GM18508 (cell line): ENCODE results near the gene GNB3.
"Not testable (repeated sequence)": the region's sequence is repeated elsewhere in the genome, so short reads cannot be mapped to it uniquely, and the experiment has no call there.

Source experiments
- ATAC-seq: cut with Tn5 transposase; IDR thresholded peaks from one replicate; pipeline ENCODE4 v1.9.1; 2021; ENCODE audit warnings: moderate number of reproducible peaks; ENCODE audit not compliant: insufficient read depth, unreplicated experiment

The GNB3 gene

GRCh38 chr12:6873094-6874014 is 32.6 kb downstream of the GNB3 start, which contains the start of gene SPSB2:
Gene SPSB2 (minus strand): TSS chr12:6873303. CDS start chr12:6872901, 402 bp downstream.
- ATAC-seq = no peak

GRCh38 chr12:6874015-6874368 is 33.3 kb downstream of the GNB3 start:
- not testable (repeated sequence) for ATAC-seq

DNA sequence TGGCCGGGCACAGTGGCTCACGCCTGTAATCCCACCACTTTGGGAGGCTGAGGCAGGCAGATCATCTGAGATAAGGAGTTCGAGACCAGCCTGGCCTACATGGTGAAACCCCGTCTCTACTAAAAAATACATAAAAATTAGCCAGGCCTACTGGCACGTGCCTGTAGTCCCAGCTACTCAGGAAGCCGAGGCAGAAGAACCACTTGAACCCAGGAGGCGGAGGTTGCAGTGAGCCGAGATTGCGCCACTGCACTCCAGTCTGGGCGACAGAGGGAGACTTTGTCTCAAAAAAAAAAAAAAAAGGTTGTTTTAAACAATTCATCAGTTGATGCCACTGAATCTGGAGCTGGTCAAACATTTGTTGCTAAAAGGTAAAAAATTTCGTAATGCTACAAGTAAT is 39.1 kb downstream of the GNB3 start:
- not testable (repeated sequence) for ATAC-seq

DNA sequence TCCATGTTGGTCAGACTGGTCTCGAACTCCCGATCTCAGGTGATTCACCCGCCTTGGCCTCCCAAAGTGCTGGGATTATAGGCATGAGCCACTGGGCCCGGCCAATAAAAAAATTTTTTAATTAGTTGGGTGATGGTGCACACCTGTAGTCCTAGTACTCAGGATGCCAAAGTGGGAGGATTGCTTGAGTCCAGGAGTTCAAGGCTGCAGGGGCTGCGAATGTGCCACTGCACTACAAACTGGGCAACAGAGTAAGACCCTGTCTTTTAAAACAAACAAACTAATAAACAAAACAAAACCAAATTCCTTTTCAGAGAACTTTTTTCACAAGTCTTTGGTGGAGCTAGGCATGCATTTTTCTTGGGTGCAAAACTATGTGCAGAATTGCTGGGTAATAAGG is 42.5 kb downstream of the GNB3 start:
- no peak for ATAC-seq

DNA sequence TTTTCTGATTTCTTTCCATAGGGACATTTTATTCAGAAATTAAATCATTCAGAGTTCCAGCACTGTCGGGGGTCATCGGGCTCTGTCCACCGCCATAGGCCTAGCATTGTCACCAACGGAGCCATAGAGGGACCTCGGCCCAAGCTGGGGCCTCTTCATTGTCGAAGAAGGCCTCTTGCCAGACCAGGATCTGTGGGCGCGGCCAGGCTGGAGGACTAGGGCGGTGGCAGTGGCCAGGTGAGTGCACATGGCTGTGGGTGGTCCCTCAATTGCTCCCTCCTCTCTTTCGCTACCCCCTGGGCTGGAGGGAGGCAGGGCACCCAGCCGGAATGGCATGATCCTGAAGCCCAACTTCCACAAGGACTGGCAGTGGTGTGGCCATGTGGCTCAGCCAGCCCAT is 43.0 kb downstream of the GNB3 start:
- no peak for ATAC-seq

DNA sequence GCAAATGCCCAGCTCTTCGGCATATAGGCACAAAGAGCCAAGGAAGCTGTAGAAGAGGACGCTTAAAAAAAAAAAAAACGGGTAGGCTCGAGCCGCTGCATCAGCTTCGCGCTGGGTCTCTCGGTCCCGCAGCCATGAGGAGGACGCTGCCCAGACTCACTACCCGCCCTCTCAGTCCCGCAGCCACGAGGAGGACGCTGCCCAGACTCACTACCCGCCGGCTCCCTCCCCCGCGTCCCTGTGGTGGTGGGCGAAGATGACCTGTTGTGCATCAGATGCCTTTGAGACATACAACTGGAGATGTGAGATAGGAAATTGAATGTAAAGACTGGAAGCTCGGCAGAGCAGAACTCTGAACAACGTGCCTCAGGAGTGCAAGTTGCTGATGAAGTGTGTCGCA is 43.8 kb downstream of the GNB3 start:
- no peak for ATAC-seq

- ATAC-seq = not testable (repeated sequence)
Observed at GRCh38 chr12:6886206-6886999, 45.7 kb downstream of the GNB3 start.

DNA sequence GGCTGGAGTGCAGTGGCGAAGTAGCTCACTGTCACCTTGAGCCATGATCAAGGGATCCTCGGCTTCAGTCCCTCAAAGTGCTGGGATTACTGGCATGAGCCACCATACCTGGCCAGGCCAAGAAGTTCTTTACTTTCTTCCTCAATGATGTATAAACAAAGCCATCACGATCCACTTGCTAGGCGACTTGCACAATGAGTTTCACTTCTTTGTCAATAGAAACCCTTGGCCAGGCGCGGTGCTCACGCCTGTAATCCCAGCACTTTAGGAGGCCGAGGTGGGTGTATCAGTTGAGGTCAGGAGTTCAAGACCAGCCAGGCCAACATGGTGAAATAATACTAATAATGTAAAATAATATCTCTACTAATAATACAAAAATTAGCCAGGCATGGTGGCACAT is 46.7 kb downstream of the GNB3 start:
- no peak for ATAC-seq

GRCh38 chr12:6888360-6888759 is 47.6 kb downstream of the GNB3 start:
- no peak for ATAC-seq

DNA sequence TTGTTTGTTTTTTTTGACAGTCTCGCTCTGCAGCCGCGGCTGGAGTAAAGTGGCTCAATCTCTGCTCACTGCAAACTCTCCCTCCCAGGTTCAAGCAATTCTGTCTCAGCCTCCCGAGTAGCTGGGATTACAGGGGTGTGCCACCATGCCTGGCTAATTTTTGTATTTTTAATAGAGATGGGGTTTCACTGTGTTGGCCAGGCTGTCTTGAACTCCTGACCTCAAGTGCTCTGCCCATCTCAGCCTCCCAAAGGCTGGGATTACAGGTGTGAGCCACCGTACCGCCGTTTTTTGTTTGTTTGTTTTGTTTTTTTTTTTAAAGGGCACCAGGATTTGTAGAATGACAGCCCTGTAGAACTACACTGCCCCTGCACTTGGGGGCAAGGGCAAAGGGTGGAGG is 48.1 kb downstream of the GNB3 start:
- ATAC-seq = not testable (repeated sequence)

DNA sequence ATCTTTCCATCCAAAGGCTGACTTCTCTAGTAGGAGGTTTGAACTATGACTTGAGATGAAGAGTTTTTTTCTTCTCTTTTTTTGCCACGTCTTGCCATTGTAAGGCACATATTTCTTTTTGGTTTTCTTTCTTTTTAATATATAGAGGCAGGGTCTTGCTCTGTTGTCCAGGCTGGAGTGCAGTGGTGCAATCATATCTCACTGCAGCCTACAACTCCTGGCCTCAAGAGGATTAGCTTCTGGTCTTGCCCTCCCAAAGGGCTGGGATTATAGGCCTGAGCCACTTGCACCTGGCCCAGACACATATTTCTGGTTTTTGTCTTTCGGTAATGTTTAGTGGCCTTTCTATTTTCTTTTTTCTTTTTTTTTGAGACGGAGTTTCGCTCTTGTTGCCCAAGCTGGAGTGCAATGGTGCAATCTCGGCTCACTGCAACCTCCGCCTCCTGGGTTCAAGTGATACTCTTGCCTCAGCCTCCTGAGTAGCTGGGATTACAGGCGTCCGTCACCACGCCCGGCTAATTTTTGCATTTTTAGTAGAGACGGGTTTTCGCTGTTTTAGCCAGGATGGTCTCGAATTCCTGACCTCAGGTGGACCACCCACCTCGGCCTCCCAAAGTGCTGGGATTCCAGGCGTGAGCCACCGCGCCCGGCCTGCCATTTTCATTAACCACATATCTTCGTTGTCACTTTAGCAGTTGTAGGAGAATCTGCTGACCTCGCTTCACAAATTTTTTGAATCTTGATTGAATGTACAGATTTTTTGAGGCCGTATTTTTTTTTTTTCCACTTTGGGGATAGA is 49.2 kb downstream of the GNB3 start:
- not testable (repeated sequence) for ATAC-seq

GRCh38 chr12:6890789-6891645 is 50.3 kb downstream of the GNB3 start:
- ATAC-seq = peak; percentile 58

- ATAC-seq = peak; percentile 9
Observed at GRCh38 chr12:6891646-6892001, 50.9 kb downstream of the GNB3 start.

- ATAC-seq = not testable (repeated sequence)
Observed at GRCh38 chr12:6892683-6893082, 52.0 kb downstream of the GNB3 start.

GRCh38 chr12:6894321-6894720 is 53.6 kb downstream of the GNB3 start:
- no peak for ATAC-seq
